Tibial artery (tissue), 4 donors: ENCODE measurements around the gene HUWE1.

Source experiments
- DNase-seq, 2 donors: peaks; one replicate each; pipeline ENCODE4 v3.0.0-alpha.2; 2019
- H3K27ac ChIP-seq, 2 donors: fragments of 200-600 bp; sonication (generic) in 1 of 2; 1 replicate in 1 of 2; 2 replicates in 1 of 2; pipeline ENCODE4 v1.5.1; 2018 to 2019; ENCODE audit warnings: mild to moderate bottlenecking in 1 of 2
- H3K27me3 ChIP-seq, 2 donors: fragments of 200-600 bp; sonication (generic) in 1 of 2; one replicate each; pipeline versions ENCODE4 v1.5.1 to v1.6.0; 2016 to 2019
- H3K36me3 ChIP-seq, 3 donors: fragments of 200-600 bp; sonication (generic) in 2 of 3; one replicate each; pipeline ENCODE4 v1.5.1; 2016 to 2019; ENCODE audit warnings: mild to moderate bottlenecking in 2 of 3
- H3K4me1 ChIP-seq, 4 donors: fragments of 200-600 bp; sonication (generic) in 2 of 4; 1 replicate in 3 of 4; 2 replicates in 1 of 4; pipeline ENCODE4 v1.5.1; 2016 to 2019
- H3K4me3 ChIP-seq, 2 donors: fragments of 200-600 bp; sonication (generic) in 1 of 2; 1 replicate in 1 of 2; 2 replicates in 1 of 2; pipeline ENCODE4 v1.5.1; 2018 to 2019; ENCODE audit warnings: mild to moderate bottlenecking in 2 of 2
- H3K9me3 ChIP-seq, 3 donors: fragments of 200-600 bp; sonication (generic) in 1 of 3; one replicate each; pipeline ENCODE4 v1.5.1; 2016 to 2019
- intact Hi-C: fragments of 100-400 bp; cut with DNase I; formaldehyde crosslinking; loops from one replicate; pipeline ENCODE4 v1.15.0; 2023; ENCODE audit warnings: low total_unique reads
- TF ChIP-seq, protein P1 (sequence below), 2 experiments: fragments of 200-600 bp in 1 of 2; fragments of 450-650 bp in 1 of 2; IDR thresholded peaks; one replicate each; pipeline ENCODE4 v1.5.1; 2017 to 2019; ENCODE audit warnings: antibody characterized with exemption in 2 of 2, mild to moderate bottlenecking in 1 of 2, moderate library complexity in 1 of 2

Gene HUWE1, protein sequence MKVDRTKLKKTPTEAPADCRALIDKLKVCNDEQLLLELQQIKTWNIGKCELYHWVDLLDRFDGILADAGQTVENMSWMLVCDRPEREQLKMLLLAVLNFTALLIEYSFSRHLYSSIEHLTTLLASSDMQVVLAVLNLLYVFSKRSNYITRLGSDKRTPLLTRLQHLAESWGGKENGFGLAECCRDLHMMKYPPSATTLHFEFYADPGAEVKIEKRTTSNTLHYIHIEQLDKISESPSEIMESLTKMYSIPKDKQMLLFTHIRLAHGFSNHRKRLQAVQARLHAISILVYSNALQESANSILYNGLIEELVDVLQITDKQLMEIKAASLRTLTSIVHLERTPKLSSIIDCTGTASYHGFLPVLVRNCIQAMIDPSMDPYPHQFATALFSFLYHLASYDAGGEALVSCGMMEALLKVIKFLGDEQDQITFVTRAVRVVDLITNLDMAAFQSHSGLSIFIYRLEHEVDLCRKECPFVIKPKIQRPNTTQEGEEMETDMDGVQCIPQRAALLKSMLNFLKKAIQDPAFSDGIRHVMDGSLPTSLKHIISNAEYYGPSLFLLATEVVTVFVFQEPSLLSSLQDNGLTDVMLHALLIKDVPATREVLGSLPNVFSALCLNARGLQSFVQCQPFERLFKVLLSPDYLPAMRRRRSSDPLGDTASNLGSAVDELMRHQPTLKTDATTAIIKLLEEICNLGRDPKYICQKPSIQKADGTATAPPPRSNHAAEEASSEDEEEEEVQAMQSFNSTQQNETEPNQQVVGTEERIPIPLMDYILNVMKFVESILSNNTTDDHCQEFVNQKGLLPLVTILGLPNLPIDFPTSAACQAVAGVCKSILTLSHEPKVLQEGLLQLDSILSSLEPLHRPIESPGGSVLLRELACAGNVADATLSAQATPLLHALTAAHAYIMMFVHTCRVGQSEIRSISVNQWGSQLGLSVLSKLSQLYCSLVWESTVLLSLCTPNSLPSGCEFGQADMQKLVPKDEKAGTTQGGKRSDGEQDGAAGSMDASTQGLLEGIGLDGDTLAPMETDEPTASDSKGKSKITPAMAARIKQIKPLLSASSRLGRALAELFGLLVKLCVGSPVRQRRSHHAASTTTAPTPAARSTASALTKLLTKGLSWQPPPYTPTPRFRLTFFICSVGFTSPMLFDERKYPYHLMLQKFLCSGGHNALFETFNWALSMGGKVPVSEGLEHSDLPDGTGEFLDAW (N-terminal part only)

DNA sequence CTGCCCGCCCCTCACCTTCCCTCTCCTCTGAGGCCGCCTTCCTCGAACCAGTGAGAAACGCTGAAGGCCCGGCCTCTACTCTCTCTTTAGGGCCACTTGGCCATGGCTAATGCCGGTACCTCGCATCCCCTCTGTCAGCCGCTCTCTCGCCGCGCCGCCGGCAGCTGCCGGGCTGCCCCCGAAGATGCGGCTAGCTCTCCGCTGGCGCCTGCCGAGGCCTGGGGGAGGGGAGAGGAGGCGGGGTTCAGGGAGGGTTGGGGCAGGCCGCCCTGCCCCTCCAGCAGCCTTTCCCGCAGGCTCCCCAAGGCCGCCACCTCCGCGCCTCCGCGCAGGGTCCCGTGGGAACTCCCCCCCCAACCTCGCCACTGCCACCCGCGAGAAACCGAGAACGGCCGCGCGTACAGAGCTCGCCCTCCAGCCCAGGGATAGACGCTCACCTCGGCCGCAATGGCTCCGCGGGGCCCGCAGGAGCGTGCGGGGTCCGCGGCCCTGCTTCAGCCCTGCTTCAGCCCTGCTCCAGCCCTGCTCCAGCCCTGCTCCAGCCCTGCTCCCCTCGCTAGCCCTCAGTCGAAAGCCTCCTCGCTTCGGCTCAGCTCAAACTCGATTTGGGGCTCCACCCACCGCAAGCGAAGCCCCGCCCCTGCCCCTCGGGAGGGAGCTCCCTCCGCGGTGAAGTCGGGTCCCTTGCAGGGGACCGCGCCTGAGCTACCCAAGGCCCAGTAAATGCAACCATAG lies at the start of gene HUWE1:
Gene HUWE1 (minus strand): TSS at position 569 of the 735 bp plus-strand sequence. CDS start 32,612 bp downstream, outside the sequence.
- intact Hi-C loops: no loop called here
- TF ChIP-seq, protein P1, sequence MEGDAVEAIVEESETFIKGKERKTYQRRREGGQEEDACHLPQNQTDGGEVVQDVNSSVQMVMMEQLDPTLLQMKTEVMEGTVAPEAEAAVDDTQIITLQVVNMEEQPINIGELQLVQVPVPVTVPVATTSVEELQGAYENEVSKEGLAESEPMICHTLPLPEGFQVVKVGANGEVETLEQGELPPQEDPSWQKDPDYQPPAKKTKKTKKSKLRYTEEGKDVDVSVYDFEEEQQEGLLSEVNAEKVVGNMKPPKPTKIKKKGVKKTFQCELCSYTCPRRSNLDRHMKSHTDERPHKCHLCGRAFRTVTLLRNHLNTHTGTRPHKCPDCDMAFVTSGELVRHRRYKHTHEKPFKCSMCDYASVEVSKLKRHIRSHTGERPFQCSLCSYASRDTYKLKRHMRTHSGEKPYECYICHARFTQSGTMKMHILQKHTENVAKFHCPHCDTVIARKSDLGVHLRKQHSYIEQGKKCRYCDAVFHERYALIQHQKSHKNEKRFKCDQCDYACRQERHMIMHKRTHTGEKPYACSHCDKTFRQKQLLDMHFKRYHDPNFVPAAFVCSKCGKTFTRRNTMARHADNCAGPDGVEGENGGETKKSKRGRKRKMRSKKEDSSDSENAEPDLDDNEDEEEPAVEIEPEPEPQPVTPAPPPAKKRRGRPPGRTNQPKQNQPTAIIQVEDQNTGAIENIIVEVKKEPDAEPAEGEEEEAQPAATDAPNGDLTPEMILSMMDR (IDR thresholded peaks at IDR 0.05): no peak
- no peaks in the 10 kb centered on the region for H3K36me3 ChIP-seq
- peak; percentile 69 to 86 for DNase-seq
- H3K27me3 ChIP-seq: no peaks in the 10 kb centered on the region
- no peaks in the 10 kb centered on the region for H3K9me3 ChIP-seq
- peak within 1 kb of the TSS; percentile 81 to 92 for H3K27ac ChIP-seq
- peak within 1 kb of the TSS; percentile 77 to 80 for H3K4me3 ChIP-seq
- peaks cover 0 to 25% (median 0%) of the 10 kb centered on the region in 4 donors for H3K4me1 ChIP-seq

DNA sequence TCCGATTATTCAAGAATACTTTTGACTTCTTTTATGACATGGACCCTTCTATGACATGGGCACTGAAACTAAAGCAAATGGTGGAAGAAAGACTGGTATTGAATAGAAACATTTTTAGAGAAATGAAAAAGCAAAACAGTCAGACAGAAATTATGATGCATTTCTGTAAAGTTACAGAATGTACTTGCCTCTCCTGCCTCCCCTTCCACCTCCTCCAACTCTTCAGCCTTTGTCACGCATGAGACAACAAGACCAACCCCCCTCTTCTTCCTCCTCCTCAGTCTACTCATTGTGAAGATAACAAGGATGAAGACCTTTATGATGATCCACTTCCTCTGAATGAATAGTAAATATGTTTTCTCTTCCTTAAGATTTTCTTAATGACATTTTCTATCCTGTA lies 46.3 kb upstream of the HUWE1 start:
- Histone ChIP-seq H3K27me3 (no peaks in the 10 kb centered on the region), H3K36me3 (no peaks in the 10 kb centered on the region), H3K27ac (no peak overlapping the region), H3K9me3 (no peaks in the 10 kb centered on the region), H3K4me3 (no peak overlapping the region), H3K4me1 (no peaks in the 10 kb centered on the region)
- intact Hi-C loops: no loop called here
- TF ChIP-seq, protein P1 (IDR thresholded peaks at IDR 0.05): no peak
- no peak for DNase-seq

DNA sequence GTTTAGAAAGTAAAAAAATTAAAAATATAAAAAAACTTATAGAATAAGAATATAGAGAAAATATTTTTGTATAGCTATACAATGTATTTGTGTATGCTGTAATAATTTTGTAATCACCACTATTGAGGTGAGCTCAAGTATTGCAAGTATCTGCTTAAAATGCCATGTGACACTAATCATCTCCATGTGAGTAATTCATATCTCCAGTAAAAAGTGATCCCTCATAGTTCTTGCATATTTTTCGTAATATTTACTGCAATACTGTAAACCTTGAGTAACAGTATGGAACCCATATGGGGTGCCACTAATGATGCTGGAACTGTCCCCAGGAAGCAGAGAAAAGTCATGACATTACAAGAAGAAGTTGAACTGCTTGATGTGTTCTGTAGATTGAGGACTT lies 43.2 kb upstream of the HUWE1 start:
- intact Hi-C loops: no loop called here
- TF ChIP-seq, protein P1 (IDR thresholded peaks at IDR 0.05): no peak
- Histone ChIP-seq H3K4me1 (no peaks in the 10 kb centered on the region), H3K9me3 (no peaks in the 10 kb centered on the region), H3K27ac (no peak overlapping the region), H3K27me3 (no peaks in the 10 kb centered on the region), H3K36me3 (no peaks in the 10 kb centered on the region), H3K4me3 (no peak overlapping the region)
- no peak for DNase-seq

DNA sequence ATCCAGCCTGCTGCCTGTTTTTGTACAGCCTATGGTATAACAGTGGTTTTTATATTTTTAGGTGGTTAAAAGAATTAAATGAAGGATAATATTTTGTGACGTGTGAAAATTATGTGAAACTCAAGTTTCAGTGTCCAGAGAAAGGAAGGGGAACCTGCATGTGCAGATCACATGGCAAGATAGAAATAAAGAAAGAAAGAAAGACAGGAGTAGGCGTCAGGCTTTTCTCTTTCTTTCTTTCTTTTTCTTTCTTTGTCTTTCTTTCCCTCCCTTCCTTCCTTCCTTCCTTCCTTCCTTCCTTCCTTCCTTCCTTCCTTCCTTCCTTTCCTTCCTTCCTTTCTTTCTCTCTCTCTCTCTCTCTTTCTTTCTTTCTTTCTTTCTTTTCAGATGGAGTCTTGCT lies 42.0 kb upstream of the HUWE1 start:
- TF ChIP-seq, protein P1 (IDR thresholded peaks at IDR 0.05): no peak
- intact Hi-C loops: no loop called here
- H3K27ac ChIP-seq: no peak overlapping the region
- H3K36me3 ChIP-seq: no peaks in the 10 kb centered on the region
- DNase-seq: no peak
- H3K4me1 ChIP-seq: no peaks in the 10 kb centered on the region
- H3K4me3 ChIP-seq: no peak overlapping the region
- no peaks in the 10 kb centered on the region for H3K9me3 ChIP-seq
- no peaks in the 10 kb centered on the region for H3K27me3 ChIP-seq

DNA sequence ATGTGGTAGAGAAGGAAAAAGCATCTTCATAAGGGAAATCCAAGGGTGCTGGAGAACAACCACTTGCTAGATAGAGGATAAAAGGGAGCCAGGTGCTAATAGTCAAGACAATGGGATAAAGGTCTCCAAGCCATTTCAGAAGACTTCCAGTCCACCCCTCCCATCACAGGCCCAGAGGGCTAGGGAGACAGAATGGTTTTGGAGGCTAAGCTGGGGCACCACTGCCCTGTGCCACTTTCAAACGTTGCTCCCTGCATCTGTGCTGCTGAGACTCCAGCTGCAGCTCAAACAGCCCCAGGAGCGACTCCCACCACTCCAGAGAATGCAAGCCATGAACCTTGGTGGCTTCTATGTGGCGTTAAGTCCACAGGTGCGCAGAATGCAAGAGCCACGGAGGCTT lies 38.4 kb upstream of the HUWE1 start:
- TF ChIP-seq, protein P1 (IDR thresholded peaks at IDR 0.05): no peak
- no peaks in the 10 kb centered on the region for H3K36me3 ChIP-seq
- H3K27me3 ChIP-seq: no peaks in the 10 kb centered on the region
- H3K4me3 ChIP-seq: no peak overlapping the region
- H3K9me3 ChIP-seq: no peaks in the 10 kb centered on the region
- no peak overlapping the region for H3K27ac ChIP-seq
- DNase-seq: no peak
- no peaks in the 10 kb centered on the region for H3K4me1 ChIP-seq
- intact Hi-C loops: no loop called here
